Measurements from ENCODE around the gene GIPC3.
"Not testable (repeated sequence)": the region's sequence is repeated elsewhere in the genome, so short reads cannot be mapped to it uniquely, and the experiment has no call there.

GIPC3 gene

GRCh38 chr19:3578390-3578789 is 6.9 kb upstream of the GIPC3 start:
- no peak overlapping the region for H3K4me3 Mint-ChIP-seq
- peaks cover 3% of the 10 kb centered on the region for H3K4me1 Mint-ChIP-seq (ENCODE audit: low read depth)
- no peaks in the 10 kb centered on the region for H3K27me3 Mint-ChIP-seq (ENCODE audit: low read depth)
- H3K9me3 Mint-ChIP-seq, result no peaks in the 10 kb centered on the region
- H3K36me3 Mint-ChIP-seq (ENCODE audit: low read depth), result peaks cover 12% of the 10 kb centered on the region
- DNase-seq (ENCODE audit: low spot score), result no peak
- H3K27ac Mint-ChIP-seq, result no peak overlapping the region

- Mint-ChIP-seq H3K9me3 (no peaks in the 10 kb centered on the region), H3K27ac (no peak overlapping the region), H3K4me3 (no peak overlapping the region), H3K27me3 (ENCODE audit: low read depth) (no peaks in the 10 kb centered on the region), H3K4me1 (ENCODE audit: low read depth) (peaks cover 1% of the 10 kb centered on the region), H3K36me3 (ENCODE audit: low read depth) (peaks cover 6% of the 10 kb centered on the region)
- no peak for DNase-seq (ENCODE audit: low spot score)
These were observed 4.9 kb upstream of the GIPC3 start for GRCh38 chr19:3580156-3580934.

- H3K4me3 Mint-ChIP-seq; H3K27ac Mint-ChIP-seq; H3K4me1 Mint-ChIP-seq (ENCODE audit: low read depth); DNase-seq (ENCODE audit: low spot score); H3K27me3 Mint-ChIP-seq (ENCODE audit: low read depth); H3K36me3 Mint-ChIP-seq (ENCODE audit: low read depth); H3K9me3 Mint-ChIP-seq: not testable (repeated sequence)
These were observed 3.5 kb upstream of the GIPC3 start for GRCh38 chr19:3581792-3582191.

- not testable (repeated sequence) for H3K4me1 Mint-ChIP-seq (ENCODE audit: low read depth); H3K9me3 Mint-ChIP-seq; H3K4me3 Mint-ChIP-seq; H3K27ac Mint-ChIP-seq; H3K27me3 Mint-ChIP-seq (ENCODE audit: low read depth); DNase-seq (ENCODE audit: low spot score); H3K36me3 Mint-ChIP-seq (ENCODE audit: low read depth)
These were observed 1.1 kb upstream of the GIPC3 start for GRCh38 chr19:3584036-3584802.

GRCh38 chr19:3586127-3586626 is 899 bp downstream of the GIPC3 start:
- DNase-seq (ENCODE audit: low spot score), result no peak
- Mint-ChIP-seq H3K9me3 (peaks cover 5% of the 10 kb centered on the region), H3K27me3 (ENCODE audit: low read depth) (no peaks in the 10 kb centered on the region), H3K4me1 (ENCODE audit: low read depth) (no peaks in the 10 kb centered on the region), H3K27ac (no peak overlapping the region), H3K4me3 (no peak overlapping the region), H3K36me3 (ENCODE audit: low read depth) (no peaks in the 10 kb centered on the region)

- DNase-seq (ENCODE audit: low spot score), result no peak
- no peaks in the 10 kb centered on the region for H3K27me3 Mint-ChIP-seq (ENCODE audit: low read depth)
- peaks cover 5% of the 10 kb centered on the region for H3K9me3 Mint-ChIP-seq
- no peaks in the 10 kb centered on the region for H3K4me1 Mint-ChIP-seq (ENCODE audit: low read depth)
- no peak overlapping the region for H3K27ac Mint-ChIP-seq
- no peak overlapping the region for H3K4me3 Mint-ChIP-seq
- no peaks in the 10 kb centered on the region for H3K36me3 Mint-ChIP-seq (ENCODE audit: low read depth)
These were observed 1.5 kb downstream of the GIPC3 start for GRCh38 chr19:3586707-3587346.

GRCh38 chr19:3589439-3589838 is 4.2 kb downstream of the GIPC3 start:
- Mint-ChIP-seq H3K36me3 (ENCODE audit: low read depth) (no peaks in the 10 kb centered on the region), H3K4me3 (no peak overlapping the region), H3K9me3 (peaks cover 5% of the 10 kb centered on the region), H3K27ac (no peak overlapping the region), H3K4me1 (ENCODE audit: low read depth) (no peaks in the 10 kb centered on the region), H3K27me3 (ENCODE audit: low read depth) (no peaks in the 10 kb centered on the region)
- DNase-seq (ENCODE audit: low spot score), result no peak

- Mint-ChIP-seq H3K9me3 (peaks cover 5% of the 10 kb centered on the region), H3K27ac (no peak overlapping the region), H3K4me1 (ENCODE audit: low read depth) (no peaks in the 10 kb centered on the region), H3K36me3 (ENCODE audit: low read depth) (no peaks in the 10 kb centered on the region), H3K4me3 (no peak overlapping the region), H3K27me3 (ENCODE audit: low read depth) (no peaks in the 10 kb centered on the region)
- no peak for DNase-seq (ENCODE audit: low spot score)
These were observed 4.7 kb downstream of the GIPC3 start for GRCh38 chr19:3589949-3590348.

- Mint-ChIP-seq H3K36me3 (ENCODE audit: low read depth) (no peaks in the 10 kb centered on the region), H3K27me3 (ENCODE audit: low read depth) (no peaks in the 10 kb centered on the region)
These were observed 5.8 kb downstream of the GIPC3 start for GRCh38 chr19:3590991-3591659.

GRCh38 chr19:3591876-3592613 is 6.8 kb downstream of the GIPC3 start:
- no peak overlapping the region for H3K4me3 Mint-ChIP-seq
- peaks cover 5% of the 10 kb centered on the region for H3K9me3 Mint-ChIP-seq
- DNase-seq (ENCODE audit: low spot score), result no peak
- H3K27me3 Mint-ChIP-seq (ENCODE audit: low read depth), result no peaks in the 10 kb centered on the region
- H3K36me3 Mint-ChIP-seq (ENCODE audit: low read depth), result no peaks in the 10 kb centered on the region
- H3K4me1 Mint-ChIP-seq (ENCODE audit: low read depth), result no peaks in the 10 kb centered on the region
- no peak overlapping the region for H3K27ac Mint-ChIP-seq

More at GRCh38 chr19:3590991-3591659, 5.8 kb downstream of the GIPC3 start:
- DNase-seq (ENCODE audit: low spot score), result no peak
- Mint-ChIP-seq H3K4me1 (ENCODE audit: low read depth) (no peaks in the 10 kb centered on the region), H3K27ac (no peak overlapping the region), H3K9me3 (peaks cover 5% of the 10 kb centered on the region), H3K4me3 (no peak overlapping the region)

- no peaks in the 10 kb centered on the region for H3K4me1 Mint-ChIP-seq (ENCODE audit: low read depth)
- H3K27me3 Mint-ChIP-seq (ENCODE audit: low read depth), result no peaks in the 10 kb centered on the region
- H3K9me3 Mint-ChIP-seq, result peaks cover 5% of the 10 kb centered on the region
- DNase-seq (ENCODE audit: low spot score), result no peak
- H3K27ac Mint-ChIP-seq, result no peak overlapping the region
- H3K4me3 Mint-ChIP-seq, result no peak overlapping the region
- no peaks in the 10 kb centered on the region for H3K36me3 Mint-ChIP-seq (ENCODE audit: low read depth)
These were observed 7.9 kb downstream of the GIPC3 start for GRCh38 chr19:3593156-3593555.

GRCh38 chr19:3595521-3596061 is 10.3 kb downstream of the GIPC3 start:
- no peak overlapping the region for H3K27ac Mint-ChIP-seq
- peaks cover 5% of the 10 kb centered on the region for H3K9me3 Mint-ChIP-seq
- H3K27me3 Mint-ChIP-seq (ENCODE audit: low read depth), result no peaks in the 10 kb centered on the region
- no peak for DNase-seq (ENCODE audit: low spot score)
- H3K4me1 Mint-ChIP-seq (ENCODE audit: low read depth), result no peaks in the 10 kb centered on the region
- no peaks in the 10 kb centered on the region for H3K36me3 Mint-ChIP-seq (ENCODE audit: low read depth)
- no peak overlapping the region for H3K4me3 Mint-ChIP-seq

GRCh38 chr19:3599776-3600187 is 14.5 kb downstream of the GIPC3 start:
- no peaks in the 10 kb centered on the region for H3K9me3 Mint-ChIP-seq
- H3K4me1 Mint-ChIP-seq (ENCODE audit: low read depth), result no peaks in the 10 kb centered on the region
- H3K36me3 Mint-ChIP-seq (ENCODE audit: low read depth), result no peaks in the 10 kb centered on the region
- H3K27me3 Mint-ChIP-seq (ENCODE audit: low read depth), result no peaks in the 10 kb centered on the region
- H3K27ac Mint-ChIP-seq, result no peak overlapping the region
- no peak for DNase-seq (ENCODE audit: low spot score)
- no peak overlapping the region for H3K4me3 Mint-ChIP-seq

Measured in T-helper 2 cell treated with Interferon-gamma antibody and Interleukin-4, amounts not matched to agents 5 μg/mL and 100 μg/mL, for 36 hours (primary cell).